T-helper 1 cell treated with Interleukin-12 subunit alpha and Interleukin-12 subunit beta and Interleukin-4 antibody, amounts not matched to agents 30 μg/mL and 1 μg/mL, for 36 hours (primary cell): Measurements from ENCODE around the gene ONECUT3.

Experiments
- H3K27ac Mint-ChIP-seq: one replicate; pipeline ENCODE4 v1.8.0; 2021; ENCODE audit warnings: mild to moderate bottlenecking, mixed read lengths
- H3K27me3 Mint-ChIP-seq: one replicate; pipeline ENCODE4 v1.8.0; 2021; ENCODE audit warnings: low read depth, mixed read lengths
- H3K36me3 Mint-ChIP-seq: one replicate; pipeline ENCODE4 v1.8.0; 2021; ENCODE audit warnings: low read depth, mixed read lengths
- H3K4me1 Mint-ChIP-seq: one replicate; pipeline ENCODE4 v1.8.0; 2021; ENCODE audit warnings: low read depth, mixed read lengths
- H3K4me3 Mint-ChIP-seq: one replicate; pipeline ENCODE4 v1.8.0; 2021; ENCODE audit warnings: mild to moderate bottlenecking, moderate library complexity, mixed read lengths
- H3K9me3 Mint-ChIP-seq: one replicate; pipeline ENCODE4 v1.8.0; 2021; ENCODE audit warnings: mixed read lengths

The ONECUT3 gene

GRCh38 chr19:1799695-1800342, 46.5 kb downstream of the ONECUT3 start:
- Mint-ChIP-seq H3K4me1 (peaks cover 3% of the 10 kb centered on the region), H3K9me3 (no peaks in the 10 kb centered on the region), H3K36me3 (peaks cover 7% of the 10 kb centered on the region), H3K27me3 (peaks cover 5% of the 10 kb centered on the region), H3K27ac (no peak overlapping the region), H3K4me3 (no peak overlapping the region)

GRCh38 chr19:1804858-1805257, 51.6 kb downstream of the ONECUT3 start:
- Mint-ChIP-seq H3K36me3 (peaks cover 7% of the 10 kb centered on the region), H3K4me1 (no peaks in the 10 kb centered on the region), H3K4me3 (no peak overlapping the region), H3K9me3 (no peaks in the 10 kb centered on the region), H3K27ac (no peak overlapping the region), H3K27me3 (no peaks in the 10 kb centered on the region)

GRCh38 chr19:1805401-1806183, 52.3 kb downstream of the ONECUT3 start:
- Mint-ChIP-seq H3K4me3 (no peak overlapping the region), H3K36me3 (peaks cover 1% of the 10 kb centered on the region), H3K27ac (no peak overlapping the region), H3K4me1 (no peaks in the 10 kb centered on the region), H3K9me3 (no peaks in the 10 kb centered on the region), H3K27me3 (no peaks in the 10 kb centered on the region)

- Mint-ChIP-seq H3K27ac (no peak overlapping the region), H3K4me3 (no peak overlapping the region), H3K27me3 (no peaks in the 10 kb centered on the region), H3K4me1 (peaks cover 5% of the 10 kb centered on the region), H3K9me3 (no peaks in the 10 kb centered on the region), H3K36me3 (peaks cover 1% of the 10 kb centered on the region)
Observed at GRCh38 chr19:1806184-1807029, 53.1 kb downstream of the ONECUT3 start.

- Mint-ChIP-seq H3K36me3 (peaks cover 1% of the 10 kb centered on the region), H3K27ac (no peak overlapping the region), H3K4me3 (no peak overlapping the region), H3K27me3 (no peaks in the 10 kb centered on the region), H3K4me1 (peaks cover 5% of the 10 kb centered on the region), H3K9me3 (no peaks in the 10 kb centered on the region)
Observed at GRCh38 chr19:1807030-1807694, 53.9 kb downstream of the ONECUT3 start.

GRCh38 chr19:1807695-1808394, 54.5 kb downstream of the ONECUT3 start:
- H3K36me3 Mint-ChIP-seq = peaks cover 1% of the 10 kb centered on the region
- peaks cover 10% of the 10 kb centered on the region for H3K4me1 Mint-ChIP-seq
- H3K4me3 Mint-ChIP-seq = no peak overlapping the region
- H3K27me3 Mint-ChIP-seq = no peaks in the 10 kb centered on the region
- H3K9me3 Mint-ChIP-seq = no peaks in the 10 kb centered on the region
- H3K27ac Mint-ChIP-seq = no peak overlapping the region

GRCh38 chr19:1808395-1808731, 55.1 kb downstream of the ONECUT3 start:
- Mint-ChIP-seq H3K9me3 (no peaks in the 10 kb centered on the region), H3K4me3 (no peak overlapping the region), H3K36me3 (peaks cover 1% of the 10 kb centered on the region), H3K27ac (no peak overlapping the region), H3K27me3 (no peaks in the 10 kb centered on the region), H3K4me1 (peaks cover 14% of the 10 kb centered on the region)

GRCh38 chr19:1809678-1810077, 56.4 kb downstream of the ONECUT3 start:
- no peak overlapping the region for H3K27ac Mint-ChIP-seq
- peaks cover 1% of the 10 kb centered on the region for H3K36me3 Mint-ChIP-seq
- peaks cover 16% of the 10 kb centered on the region for H3K4me1 Mint-ChIP-seq
- H3K9me3 Mint-ChIP-seq = no peaks in the 10 kb centered on the region
- no peaks in the 10 kb centered on the region for H3K27me3 Mint-ChIP-seq
- H3K4me3 Mint-ChIP-seq = no peak overlapping the region

GRCh38 chr19:1810439-1811160, 57.3 kb downstream of the ONECUT3 start:
- H3K9me3 Mint-ChIP-seq = no peaks in the 10 kb centered on the region

GRCh38 chr19:1811472-1811894, 58.2 kb downstream of the ONECUT3 start:
- peak overlapping the region; percentile 74 for H3K27ac Mint-ChIP-seq
- H3K27me3 Mint-ChIP-seq = no peaks in the 10 kb centered on the region

More at GRCh38 chr19:1810439-1811160, 57.3 kb downstream of the ONECUT3 start:
- peak overlapping the region; percentile 41 for H3K27ac Mint-ChIP-seq
- peaks cover 16% of the 10 kb centered on the region for H3K4me1 Mint-ChIP-seq
- H3K36me3 Mint-ChIP-seq = peaks cover 1% of the 10 kb centered on the region
- no peak overlapping the region for H3K4me3 Mint-ChIP-seq
- no peaks in the 10 kb centered on the region for H3K27me3 Mint-ChIP-seq

GRCh38 chr19:1811942-1812425, 58.7 kb downstream of the ONECUT3 start, which contains the start of gene ATP8B3:
ATP8B3 (minus strand) TSS chr19:1812276; CDS start chr19:1811736, 540 bp downstream.
- Mint-ChIP-seq H3K36me3 (no peaks in the 10 kb centered on the region), H3K4me1 (peaks cover 16% of the 10 kb centered on the region), H3K27ac (peak within 1 kb of the TSS; percentile 90), H3K27me3 (no peaks in the 10 kb centered on the region), H3K4me3 (peak within 1 kb of the TSS; percentile 85), H3K9me3 (no peaks in the 10 kb centered on the region)

More at GRCh38 chr19:1811472-1811894, 58.2 kb downstream of the ONECUT3 start:
- Mint-ChIP-seq H3K4me3 (peak overlapping the region; percentile 84), H3K36me3 (no peaks in the 10 kb centered on the region), H3K4me1 (peaks cover 16% of the 10 kb centered on the region), H3K9me3 (no peaks in the 10 kb centered on the region)

GRCh38 chr19:1812426-1813191, 59.3 kb downstream of the ONECUT3 start:
- no peaks in the 10 kb centered on the region for H3K36me3 Mint-ChIP-seq
- peaks cover 16% of the 10 kb centered on the region for H3K4me1 Mint-ChIP-seq
- H3K4me3 Mint-ChIP-seq = peak overlapping the region; percentile 85
- no peaks in the 10 kb centered on the region for H3K27me3 Mint-ChIP-seq
- peak overlapping the region; percentile 90 for H3K27ac Mint-ChIP-seq
- H3K9me3 Mint-ChIP-seq = no peaks in the 10 kb centered on the region
